Mammary epithelial cell (primary cell): ENCODE measurements around the gene CLPX.
A peak's percentile ranks its signal among the peaks of the same experiment; 100 is the strongest.

Source experiments
- EZH2 ChIP-seq: IDR thresholded peaks from 2 replicates; pipeline ENCODE4 v1.6.1; 2012; ENCODE audit warnings: low read length, inconsistent platforms, borderline replicate concordance
- TF ChIP-seq, protein P1 (sequence below), 2 donors: IDR thresholded peaks in 1 of 2; conservative IDR thresholded peaks in 1 of 2; 2 replicates each; pipeline ENCODE4 v1.5.1; 2011 to 2012; ENCODE audit warnings: inconsistent platforms in 2 of 2, low read length in 2 of 2, mild to moderate bottlenecking in 2 of 2, control low read depth in 1 of 2, low read depth in 1 of 2; ENCODE audit not compliant: insufficient read depth in 1 of 2; ENCODE audit errors: extremely low read depth in 1 of 2

DNA sequence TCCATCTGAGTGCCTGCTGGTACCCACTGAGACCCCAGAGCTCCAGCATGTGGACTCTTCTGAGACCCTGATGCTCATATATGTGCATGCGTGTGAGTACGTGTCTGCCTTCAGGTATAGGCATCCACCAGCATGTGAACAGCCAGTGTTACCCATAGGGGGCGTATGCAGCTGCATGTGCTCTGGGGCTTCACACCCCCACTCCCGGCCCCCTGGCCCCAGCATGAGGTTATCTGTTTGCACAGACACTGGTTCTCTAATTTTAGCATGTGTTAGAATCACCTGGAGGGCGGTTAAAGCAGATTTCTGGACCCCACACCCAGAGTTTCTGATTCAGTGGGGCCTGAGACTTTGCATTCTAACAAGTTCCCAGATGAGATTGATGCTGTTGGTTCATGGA is 27.0 kb upstream of the CLPX start:
- no peak for TF ChIP-seq EZH2
- TF ChIP-seq, protein P1, sequence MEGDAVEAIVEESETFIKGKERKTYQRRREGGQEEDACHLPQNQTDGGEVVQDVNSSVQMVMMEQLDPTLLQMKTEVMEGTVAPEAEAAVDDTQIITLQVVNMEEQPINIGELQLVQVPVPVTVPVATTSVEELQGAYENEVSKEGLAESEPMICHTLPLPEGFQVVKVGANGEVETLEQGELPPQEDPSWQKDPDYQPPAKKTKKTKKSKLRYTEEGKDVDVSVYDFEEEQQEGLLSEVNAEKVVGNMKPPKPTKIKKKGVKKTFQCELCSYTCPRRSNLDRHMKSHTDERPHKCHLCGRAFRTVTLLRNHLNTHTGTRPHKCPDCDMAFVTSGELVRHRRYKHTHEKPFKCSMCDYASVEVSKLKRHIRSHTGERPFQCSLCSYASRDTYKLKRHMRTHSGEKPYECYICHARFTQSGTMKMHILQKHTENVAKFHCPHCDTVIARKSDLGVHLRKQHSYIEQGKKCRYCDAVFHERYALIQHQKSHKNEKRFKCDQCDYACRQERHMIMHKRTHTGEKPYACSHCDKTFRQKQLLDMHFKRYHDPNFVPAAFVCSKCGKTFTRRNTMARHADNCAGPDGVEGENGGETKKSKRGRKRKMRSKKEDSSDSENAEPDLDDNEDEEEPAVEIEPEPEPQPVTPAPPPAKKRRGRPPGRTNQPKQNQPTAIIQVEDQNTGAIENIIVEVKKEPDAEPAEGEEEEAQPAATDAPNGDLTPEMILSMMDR (conservative IDR thresholded peaks at IDR 0.05 in 1 of 2, IDR thresholded peaks at IDR 0.05 in 1 of 2; ENCODE audit: extremely low read depth in 1 of 2, insufficient read depth in 1 of 2, low read depth in 1 of 2, low read length in 2 of 2) = peak; percentile 39 to 48
